Eye (tissue), 1 donor: ENCODE measurements around the gene COMT.
"Not testable (repeated sequence)": the region's sequence is repeated elsewhere in the genome, so short reads cannot be mapped to it uniquely, and the experiment has no call there.

Source experiments
- DNase-seq: peaks from one replicate; pipeline ENCODE4 v3.0.0-alpha.2; 2015

The COMT gene

GRCh38 chr22:19909350-19910179 lies 32.0 kb upstream of the COMT start:
- DNase-seq = peak; percentile 93

- DNase-seq = no peak
Measured at GRCh38 chr22:19910180-19910744, 31.3 kb upstream of the COMT start.

GRCh38 chr22:19911540-19912270 lies 29.9 kb upstream of the COMT start:
- no peak for DNase-seq

- no peak for DNase-seq
Measured at GRCh38 chr22:19912271-19912999, 29.1 kb upstream of the COMT start.

- no peak for DNase-seq
Measured at GRCh38 chr22:19913337-19913936, 28.1 kb upstream of the COMT start.

- DNase-seq = no peak
Measured at GRCh38 chr22:19914201-19914943, 27.2 kb upstream of the COMT start.

- no peak for DNase-seq
Measured at GRCh38 chr22:19915287-19915954, 26.2 kb upstream of the COMT start.

GRCh38 chr22:19916006-19916405 lies 25.6 kb upstream of the COMT start:
- no peak for DNase-seq

GRCh38 chr22:19916941-19917340 lies 24.6 kb upstream of the COMT start:
- no peak for DNase-seq

GRCh38 chr22:19917389-19918138 lies 24.0 kb upstream of the COMT start:
- DNase-seq = no peak

- no peak for DNase-seq
Measured at GRCh38 chr22:19918332-19919106, 23.1 kb upstream of the COMT start.

GRCh38 chr22:19919701-19920363 lies 21.7 kb upstream of the COMT start:
- no peak for DNase-seq

GRCh38 chr22:19921544-19922081 lies 20.0 kb upstream of the COMT start:
- no peak for DNase-seq

GRCh38 chr22:19923914-19924513 lies 17.6 kb upstream of the COMT start:
- no peak for DNase-seq

- DNase-seq = not testable (repeated sequence)
Measured at GRCh38 chr22:19926028-19926427, 15.5 kb upstream of the COMT start.

GRCh38 chr22:19927696-19928095 lies 13.9 kb upstream of the COMT start:
- no peak for DNase-seq

- no peak for DNase-seq
Measured at GRCh38 chr22:19928207-19928606, 13.4 kb upstream of the COMT start.
